ENCODE measurements around the gene SNAP29.

The SNAP29 gene

DNA sequence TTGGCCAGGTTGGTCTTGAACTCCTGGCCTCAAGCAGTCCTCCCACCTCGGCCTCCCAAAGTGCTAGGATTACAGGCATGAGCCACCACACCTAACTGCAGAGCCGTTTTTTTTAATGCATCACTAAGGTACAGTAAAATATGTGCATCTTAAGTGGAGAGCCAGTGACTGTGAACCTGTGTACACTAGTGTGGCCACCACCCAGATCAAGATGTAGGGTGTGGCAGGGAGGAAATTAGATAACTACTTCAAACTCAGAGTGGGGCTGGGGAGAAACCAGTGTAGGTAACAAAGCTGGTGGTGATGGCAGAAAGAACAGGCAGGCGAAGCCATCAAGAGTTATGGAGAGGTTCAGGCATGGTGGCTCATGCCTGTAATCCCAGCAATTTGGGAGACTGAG is 14.4 kb downstream of the SNAP29 start:
- TF ChIP-seq, protein P1, sequence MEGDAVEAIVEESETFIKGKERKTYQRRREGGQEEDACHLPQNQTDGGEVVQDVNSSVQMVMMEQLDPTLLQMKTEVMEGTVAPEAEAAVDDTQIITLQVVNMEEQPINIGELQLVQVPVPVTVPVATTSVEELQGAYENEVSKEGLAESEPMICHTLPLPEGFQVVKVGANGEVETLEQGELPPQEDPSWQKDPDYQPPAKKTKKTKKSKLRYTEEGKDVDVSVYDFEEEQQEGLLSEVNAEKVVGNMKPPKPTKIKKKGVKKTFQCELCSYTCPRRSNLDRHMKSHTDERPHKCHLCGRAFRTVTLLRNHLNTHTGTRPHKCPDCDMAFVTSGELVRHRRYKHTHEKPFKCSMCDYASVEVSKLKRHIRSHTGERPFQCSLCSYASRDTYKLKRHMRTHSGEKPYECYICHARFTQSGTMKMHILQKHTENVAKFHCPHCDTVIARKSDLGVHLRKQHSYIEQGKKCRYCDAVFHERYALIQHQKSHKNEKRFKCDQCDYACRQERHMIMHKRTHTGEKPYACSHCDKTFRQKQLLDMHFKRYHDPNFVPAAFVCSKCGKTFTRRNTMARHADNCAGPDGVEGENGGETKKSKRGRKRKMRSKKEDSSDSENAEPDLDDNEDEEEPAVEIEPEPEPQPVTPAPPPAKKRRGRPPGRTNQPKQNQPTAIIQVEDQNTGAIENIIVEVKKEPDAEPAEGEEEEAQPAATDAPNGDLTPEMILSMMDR (IDR thresholded peaks at IDR 0.05; ENCODE audit: control insufficient read depth, insufficient read depth, low read depth, low read length, missing control alignments) = no peak
- no peak for DNase-seq (ENCODE audit: low read depth)

DNA sequence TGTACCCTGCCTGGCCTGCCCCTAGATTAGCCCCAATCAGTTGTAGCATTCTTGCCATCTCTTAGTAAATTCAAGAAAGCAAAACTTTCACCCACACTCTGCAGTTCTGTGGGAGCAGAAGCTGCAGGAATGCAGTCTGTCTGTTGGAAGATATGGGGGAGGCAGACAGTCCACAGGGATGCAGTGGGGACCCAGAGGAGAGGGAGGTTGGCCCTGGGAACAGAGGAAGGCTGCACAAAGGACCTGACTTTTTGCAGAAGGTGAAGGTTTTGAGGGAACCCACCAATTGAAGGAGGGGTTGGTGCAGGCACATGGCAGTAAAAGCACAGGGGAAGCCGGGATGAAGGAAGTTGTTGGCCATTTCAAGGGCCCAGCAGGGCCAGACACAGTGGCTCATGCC is 16.5 kb downstream of the SNAP29 start:
- no peak for DNase-seq (ENCODE audit: low read depth)
- no peak overlapping the region for H3K4me3 ChIP-seq (ENCODE audit: control insufficient read depth, low read depth, low read length)
- TF ChIP-seq, protein P1 (IDR thresholded peaks at IDR 0.05; ENCODE audit: control insufficient read depth, insufficient read depth, low read depth, low read length, missing control alignments) = no peak

More for the DNA sequence above, 14.4 kb downstream of the SNAP29 start:
- no peak overlapping the region for H3K4me3 ChIP-seq (ENCODE audit: control insufficient read depth, low read depth, low read length)

DNA sequence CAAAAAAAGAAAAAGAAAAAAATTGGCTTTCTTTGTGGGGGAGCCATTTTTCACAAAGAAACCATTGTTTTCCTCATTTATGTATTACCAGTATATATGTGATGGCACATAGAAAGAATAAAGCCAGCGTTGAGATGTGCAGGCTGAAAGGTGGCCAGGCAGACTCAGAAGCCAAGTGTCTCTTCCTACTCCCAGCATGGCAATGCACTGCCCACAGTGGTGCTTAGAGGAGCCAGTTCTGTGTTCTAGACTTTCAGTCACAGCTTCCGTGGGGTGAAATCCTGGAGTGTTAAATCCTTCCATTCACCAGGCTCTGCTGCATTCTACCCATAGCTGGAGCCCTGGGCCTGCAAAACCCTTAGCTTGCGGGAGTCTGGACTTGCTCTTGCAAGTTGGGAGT is 18.9 kb downstream of the SNAP29 start:
- TF ChIP-seq, protein P1 (IDR thresholded peaks at IDR 0.05; ENCODE audit: control insufficient read depth, insufficient read depth, low read depth, low read length, missing control alignments) = no peak
- DNase-seq (ENCODE audit: low read depth) = no peak
- no peak overlapping the region for H3K4me3 ChIP-seq (ENCODE audit: control insufficient read depth, low read depth, low read length)

DNA sequence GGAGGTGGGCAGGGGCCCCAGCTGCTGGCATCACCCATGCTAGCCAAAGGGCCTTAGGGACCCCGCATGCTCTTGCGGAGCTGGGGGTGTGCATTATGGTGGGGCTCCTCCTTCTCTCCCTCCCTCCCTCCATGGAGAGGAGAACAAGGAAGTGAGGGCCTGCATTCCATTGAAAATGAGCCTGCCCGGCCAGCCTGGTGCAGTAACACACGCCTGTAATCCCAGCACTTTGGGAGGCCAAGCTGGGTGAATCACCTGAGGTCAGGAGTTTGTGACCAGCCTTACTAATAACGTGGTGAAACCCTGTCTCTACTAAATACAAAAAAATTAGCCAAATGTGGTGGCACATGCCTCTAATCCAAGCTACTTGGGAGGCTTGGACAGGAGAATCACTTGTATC is 22.4 kb downstream of the SNAP29 start:
- no peak for DNase-seq (ENCODE audit: low read depth)
- TF ChIP-seq, protein P1 (IDR thresholded peaks at IDR 0.05; ENCODE audit: control insufficient read depth, insufficient read depth, low read depth, low read length, missing control alignments) = no peak
- no peak overlapping the region for H3K4me3 ChIP-seq (ENCODE audit: control insufficient read depth, low read depth, low read length)

DNA sequence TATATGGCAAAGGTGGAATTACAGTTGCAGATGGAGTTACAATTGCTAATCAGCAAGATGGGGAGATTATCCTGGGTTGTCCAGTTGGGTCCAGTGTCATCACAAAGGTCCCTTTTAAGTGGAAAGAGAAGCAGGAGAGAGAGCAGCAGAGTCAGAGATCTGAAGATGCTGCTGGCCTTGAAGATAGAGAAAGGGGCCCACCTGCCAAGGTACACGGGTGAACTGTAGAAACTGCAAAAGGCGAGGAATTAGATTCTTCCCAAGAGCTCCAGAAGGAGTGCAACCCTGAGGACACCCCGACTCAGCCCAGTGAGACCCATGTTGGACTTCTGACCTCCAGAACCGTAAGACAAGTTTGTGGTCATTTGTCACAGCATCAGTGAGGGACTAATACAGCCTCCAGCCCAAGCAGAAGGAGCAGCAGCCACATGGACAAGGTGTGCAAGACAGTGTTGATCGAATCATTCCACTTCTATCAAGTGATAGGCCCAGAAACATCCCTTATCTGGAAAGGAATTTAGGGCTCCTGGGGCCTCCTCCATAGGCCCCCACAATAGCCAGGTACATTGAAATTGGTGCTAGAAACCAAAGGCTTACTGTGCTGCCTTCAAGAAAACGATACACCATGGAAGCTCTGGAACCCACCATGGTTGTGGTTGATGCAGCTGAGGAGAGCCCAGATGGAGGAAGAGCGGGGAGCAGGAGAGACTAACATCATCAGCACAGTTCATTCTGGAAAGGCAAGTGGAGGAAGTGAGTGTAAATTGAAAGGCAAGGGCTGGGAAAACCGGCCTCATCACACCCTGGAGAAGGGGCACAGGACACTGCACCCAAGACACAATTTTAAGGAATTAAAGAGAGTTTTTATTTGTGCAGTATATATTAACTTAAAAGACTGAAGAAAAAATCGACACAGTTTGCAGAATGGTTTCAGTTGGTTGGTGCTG is 23.3 kb downstream of the SNAP29 start:
- no peak for DNase-seq (ENCODE audit: low read depth)
- TF ChIP-seq, protein P1 (IDR thresholded peaks at IDR 0.05; ENCODE audit: control insufficient read depth, insufficient read depth, low read depth, low read length, missing control alignments) = no peak
- H3K4me3 ChIP-seq (ENCODE audit: control insufficient read depth, low read depth, low read length) = no peak overlapping the region

DNA sequence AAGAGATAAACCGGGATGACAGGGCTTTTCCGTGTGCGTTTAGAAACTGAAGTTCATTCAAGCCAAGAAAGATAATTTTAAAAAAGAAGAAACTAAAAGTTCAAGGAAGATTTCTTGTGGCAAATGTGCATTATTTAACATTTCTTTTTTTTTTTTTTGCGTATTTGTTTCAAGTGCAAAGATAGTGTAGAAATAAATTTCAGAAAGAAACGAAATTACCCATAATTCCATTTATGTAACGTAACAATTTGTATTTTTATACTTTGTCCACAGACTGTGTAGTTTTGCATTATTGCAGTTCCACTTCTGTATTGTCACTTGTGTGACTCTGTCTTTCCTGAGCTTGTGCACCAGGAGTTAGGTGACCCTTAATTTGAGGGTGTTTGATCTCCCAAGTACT is 24.0 kb downstream of the SNAP29 start:
- H3K4me3 ChIP-seq (ENCODE audit: control insufficient read depth, low read depth, low read length) = no peak overlapping the region
- TF ChIP-seq, protein P1 (IDR thresholded peaks at IDR 0.05; ENCODE audit: control insufficient read depth, insufficient read depth, low read depth, low read length, missing control alignments) = no peak
- no peak for DNase-seq (ENCODE audit: low read depth)

All from AG09309 (cell line).